Caco-2 (cell line): ENCODE results near the gene ODF2. TPM values are rescaled to one million over a fixed set of nuclear protein-coding genes. Genes with fewer than 3 reads are reported as not detected.
A peak's percentile ranks its signal among the peaks of the same experiment; 100 is the strongest.

Experiments used
- BruUV-seq: library from RNA; stranded (reverse); fragments of 400-500 nt; replicated peaks from 2 replicates; lab custom pipeline; 2021; lab: Mats Ljungman, UMichigan
- CTCF ChIA-PET: fragments of 300-600 bp; sonication (Branson Sonifier 250); formaldehyde crosslinking; loops from one replicate; lab custom pipeline; 2022; ENCODE audit warnings: antibody characterized with exemption; lab: Charles Lee
- POLR2A ChIA-PET: fragments of 300-600 bp; sonication (Branson Sonifier 250); formaldehyde crosslinking; loops from one replicate; lab custom pipeline; 2022; ENCODE audit warnings: antibody characterized with exemption; lab: Charles Lee
- DNase-seq, 2 experiments: peaks; one replicate each; pipeline versions ENCODE4 v3.0.0 to v3.0.0-alpha.2; 2020 to 2022
- H3K27me3 ChIP-seq: replicated peaks from 2 replicates; pipeline ENCODE4 v1.6.0; 2011; ENCODE audit warnings: low read length; ENCODE audit not compliant: control insufficient read depth, insufficient read depth
- H3K36me3 ChIP-seq: 2 replicates; pipeline ENCODE4 v1.5.1; 2011; ENCODE audit warnings: low read length; ENCODE audit not compliant: control insufficient read depth, insufficient read depth
- H3K4me1 ChIP-seq: fragments of 250-450 bp; sonication (Bioruptor Pico); 2 replicates; pipeline ENCODE4 v1.5.1; 2020; ENCODE audit warnings: mild to moderate bottlenecking
- H3K4me3 ChIP-seq: 2 replicates; pipeline ENCODE4 v1.5.1; 2011; ENCODE audit warnings: low read depth, mild to moderate bottlenecking, control low read depth, low read length
- H3K9me3 ChIP-seq: fragments of 250-450 bp; sonication (Bioruptor Pico); 2 replicates; pipeline ENCODE4 v1.5.1; 2020; ENCODE audit warnings: mild to moderate bottlenecking, moderate library complexity
- H3K27ac Mint-ChIP-seq: one replicate; pipeline ENCODE4 v1.8.0; 2022; ENCODE audit warnings: mixed read lengths; ENCODE audit not compliant: unreplicated experiment
- H3K27me3 Mint-ChIP-seq: one replicate; pipeline ENCODE4 v1.8.0; 2022; ENCODE audit warnings: mixed read lengths; ENCODE audit not compliant: insufficient read depth, unreplicated experiment
- H3K36me3 Mint-ChIP-seq: one replicate; pipeline ENCODE4 v1.8.0; 2022; ENCODE audit warnings: mild to moderate bottlenecking, mixed read lengths; ENCODE audit not compliant: insufficient read depth, unreplicated experiment
- H3K4me1 Mint-ChIP-seq: one replicate; pipeline ENCODE4 v1.8.0; 2022; ENCODE audit warnings: low read depth, mixed read lengths; ENCODE audit not compliant: unreplicated experiment
- H3K4me3 Mint-ChIP-seq: one replicate; pipeline ENCODE4 v1.8.0; 2022; ENCODE audit warnings: mild to moderate bottlenecking, moderate library complexity, mixed read lengths; ENCODE audit not compliant: unreplicated experiment
- H3K9me3 Mint-ChIP-seq: one replicate; pipeline ENCODE4 v1.8.0; 2022; ENCODE audit warnings: mixed read lengths; ENCODE audit not compliant: unreplicated experiment
- CTCF ChIP-seq, 2 experiments: fragments of 200-600 bp in 1 of 2; IDR thresholded peaks; 1 replicate in 1 of 2; 2 replicates in 1 of 2; pipeline versions ENCODE4 v1.5.1 to v1.8.0; 2011 to 2022; ENCODE audit warnings: antibody characterized with exemption in 1 of 2, control low read depth in 1 of 2, inconsistent platforms in 1 of 2, low read depth in 1 of 2, low read length in 1 of 2, mild to moderate bottlenecking in 1 of 2, moderate library complexity in 1 of 2; ENCODE audit not compliant: insufficient read depth in 1 of 2, severe bottlenecking in 1 of 2, unreplicated experiment in 1 of 2
- intact Hi-C: fragments of 100-400 bp; cut with micrococcal nuclease; formaldehyde crosslinking; loops from one replicate; pipeline ENCODE4 v1.10.0; 2022; ENCODE audit not compliant: unreplicated experiment
- total RNA-seq: library from RNA; stranded (reverse); gene quantifications from 2 replicates; pipeline ENCODE4 v1.2.3, GENCODE V29; 2022

Gene ODF2
- total RNA-seq, 1 experiment from 2014 or later: 34.9 TPM

GRCh38 chr9:128448746-128449145 is 7.1 kb upstream of the ODF2 start:
- H3K36me3 Mint-ChIP-seq: peaks cover 4% of the 10 kb centered on the region
- no peaks in the 10 kb centered on the region for H3K9me3 Mint-ChIP-seq
- H3K27me3 Mint-ChIP-seq: peaks cover 3% of the 10 kb centered on the region
- no peaks in the 10 kb centered on the region for H3K27me3 ChIP-seq
- H3K4me1 ChIP-seq: no peaks in the 10 kb centered on the region
- H3K9me3 ChIP-seq: no peaks in the 10 kb centered on the region
- ChIA-PET POLR2A (no interaction called here), CTCF (no interaction called here)
- H3K4me3 Mint-ChIP-seq: no peak overlapping the region
- no peak for TF ChIP-seq CTCF (IDR thresholded peaks at IDR 0.05; ENCODE audit: insufficient read depth in 1 of 2, low read depth in 1 of 2, low read length in 1 of 2, severe bottlenecking in 1 of 2, unreplicated experiment in 1 of 2)
- DNase-seq: no peak
- no peaks in the 10 kb centered on the region for H3K4me1 Mint-ChIP-seq
- H3K36me3 ChIP-seq: no peaks in the 10 kb centered on the region
- H3K27ac Mint-ChIP-seq: no peak overlapping the region
- BruUV-seq: no TSS peak
- intact Hi-C loops: no loop called here
- no peak overlapping the region for H3K4me3 ChIP-seq

- Histone ChIP-seq H3K9me3 (no peaks in the 10 kb centered on the region), H3K4me3 (peak overlapping the region; percentile 27), H3K4me1 (0 out of 2 replicates have a peak, but pooled peaks cover 6% of the 10 kb centered on the region), H3K36me3 (no peaks in the 10 kb centered on the region), H3K27me3 (no peaks in the 10 kb centered on the region)
- peaks cover 7% of the 10 kb centered on the region for H3K4me1 Mint-ChIP-seq
- intact Hi-C loops: loop anchor here (5.0 kb wide), 1 partner anchor 158 kb away; no protein-coding TSS in a partner anchor
- no peak for TF ChIP-seq CTCF (IDR thresholded peaks at IDR 0.05; ENCODE audit: insufficient read depth in 1 of 2, low read depth in 1 of 2, low read length in 1 of 2, severe bottlenecking in 1 of 2, unreplicated experiment in 1 of 2)
- peak overlapping the region; percentile 94 for H3K27ac Mint-ChIP-seq
- H3K9me3 Mint-ChIP-seq: no peaks in the 10 kb centered on the region
- ChIA-PET CTCF (no interaction called here), POLR2A (no interaction called here)
- peaks cover 3% of the 10 kb centered on the region for H3K27me3 Mint-ChIP-seq
- H3K4me3 Mint-ChIP-seq: peak overlapping the region; percentile 100
- TSS peak; percentile 57 for BruUV-seq
- H3K36me3 Mint-ChIP-seq: peaks cover 35% of the 10 kb centered on the region
- DNase-seq: peak; percentile 45 to 60
Measured at GRCh38 chr9:128454991-128455390, 815 bp upstream of the ODF2 start.

- Mint-ChIP-seq H3K27ac (peak overlapping the region; percentile 94), H3K27me3 (peaks cover 3% of the 10 kb centered on the region), H3K9me3 (no peaks in the 10 kb centered on the region), H3K36me3 (peaks cover 34% of the 10 kb centered on the region), H3K4me1 (peaks cover 7% of the 10 kb centered on the region), H3K4me3 (peak overlapping the region; percentile 100)
- ChIA-PET POLR2A (interaction anchor here (0.5 kb wide), 1 partner anchor 15 kb away, joined by 10 read pairs; no protein-coding TSS in a partner anchor), CTCF (no interaction called here)
- Histone ChIP-seq H3K4me3 (peak overlapping the region; percentile 93), H3K36me3 (no peaks in the 10 kb centered on the region), H3K9me3 (no peaks in the 10 kb centered on the region), H3K4me1 (0 out of 2 replicates have a peak, but pooled peaks cover 6% of the 10 kb centered on the region), H3K27me3 (no peaks in the 10 kb centered on the region)
- DNase-seq: peak; percentile 73 to 74
- TF ChIP-seq CTCF (IDR thresholded peaks at IDR 0.05; ENCODE audit: insufficient read depth in 1 of 2, low read depth in 1 of 2, low read length in 1 of 2, severe bottlenecking in 1 of 2, unreplicated experiment in 1 of 2): peak in 1 of 2 experiments; percentile 8
- intact Hi-C loops: loop anchor here (2.0 to 5.0 kb wide), 3 partner anchors 48 to 159 kb away; partner anchors contain the start of gene GLE1
- BruUV-seq: no TSS peak
Measured at GRCh38 chr9:128456613-128457061, 831 bp downstream of the ODF2 start.
